HG02642 (cell line): ENCODE measurements around the gene EIF2B1.

ENCODE experiments used
- ATAC-seq: cut with Tn5 transposase; IDR thresholded peaks from one replicate; pipeline ENCODE4 v1.9.1; 2021; ENCODE audit warnings: mild to moderate bottlenecking; ENCODE audit not compliant: unreplicated experiment, poor library complexity

The EIF2B1 gene

GRCh38 chr12:123633379-123634141 lies at the start of gene EIF2B1, which contains the start of gene GTF2H3:
Gene EIF2B1 (minus strand): TSS chr12:123633686. CDS start chr12:123633557, 129 bp downstream.
Gene GTF2H3 (plus strand): TSS chr12:123633829. CDS start chr12:123633860, 31 bp downstream.
- peak; percentile 97 for ATAC-seq

- ATAC-seq, result no peak
Measured at GRCh38 chr12:123681605-123682004, 48.1 kb upstream of the EIF2B1 start.

- ATAC-seq, result no peak
Measured at GRCh38 chr12:123678981-123679380, 45.5 kb upstream of the EIF2B1 start.

GRCh38 chr12:123676616-123677320 lies 43.3 kb upstream of the EIF2B1 start:
- ATAC-seq, result no peak

- no peak for ATAC-seq
Measured at GRCh38 chr12:123675436-123675835, 42.0 kb upstream of the EIF2B1 start.

- no peak for ATAC-seq
Measured at GRCh38 chr12:123671876-123672275, 38.4 kb upstream of the EIF2B1 start.

GRCh38 chr12:123670882-123671728 lies 37.6 kb upstream of the EIF2B1 start, which contains the start of gene TCTN2:
Gene TCTN2 (plus strand): TSS chr12:123671113. CDS start chr12:123671241, 128 bp downstream.
- ATAC-seq, result peak; percentile 99

GRCh38 chr12:123667771-123668170 lies 34.3 kb upstream of the EIF2B1 start:
- ATAC-seq, result no peak

- no peak for ATAC-seq
Measured at GRCh38 chr12:123659996-123660727, 26.7 kb upstream of the EIF2B1 start.

- no peak for ATAC-seq
Measured at GRCh38 chr12:123657211-123657610, 23.7 kb upstream of the EIF2B1 start.

- ATAC-seq, result no peak
Measured at GRCh38 chr12:123656392-123656791, 22.9 kb upstream of the EIF2B1 start.

GRCh38 chr12:123655420-123655819 lies 21.9 kb upstream of the EIF2B1 start:
- peak; percentile 81 for ATAC-seq

- no peak for ATAC-seq
Measured at GRCh38 chr12:123654129-123654701, 20.7 kb upstream of the EIF2B1 start.

GRCh38 chr12:123648401-123648800 lies 14.9 kb upstream of the EIF2B1 start:
- ATAC-seq, result no peak

- no peak for ATAC-seq
Measured at GRCh38 chr12:123645878-123646277, 12.4 kb upstream of the EIF2B1 start.

- no peak for ATAC-seq
Measured at GRCh38 chr12:123645380-123645779, 11.9 kb upstream of the EIF2B1 start.

GRCh38 chr12:123643911-123644310 lies 10.4 kb upstream of the EIF2B1 start:
- no peak for ATAC-seq

GRCh38 chr12:123634142-123634561 lies 666 bp upstream of the EIF2B1 start:
- no peak for ATAC-seq
